ENCODE results near the gene RDH16.

GRCh38 chr12:57006809-57007475 is 49.5 kb upstream of the RDH16 start:
- TF ChIP-seq, protein P1, sequence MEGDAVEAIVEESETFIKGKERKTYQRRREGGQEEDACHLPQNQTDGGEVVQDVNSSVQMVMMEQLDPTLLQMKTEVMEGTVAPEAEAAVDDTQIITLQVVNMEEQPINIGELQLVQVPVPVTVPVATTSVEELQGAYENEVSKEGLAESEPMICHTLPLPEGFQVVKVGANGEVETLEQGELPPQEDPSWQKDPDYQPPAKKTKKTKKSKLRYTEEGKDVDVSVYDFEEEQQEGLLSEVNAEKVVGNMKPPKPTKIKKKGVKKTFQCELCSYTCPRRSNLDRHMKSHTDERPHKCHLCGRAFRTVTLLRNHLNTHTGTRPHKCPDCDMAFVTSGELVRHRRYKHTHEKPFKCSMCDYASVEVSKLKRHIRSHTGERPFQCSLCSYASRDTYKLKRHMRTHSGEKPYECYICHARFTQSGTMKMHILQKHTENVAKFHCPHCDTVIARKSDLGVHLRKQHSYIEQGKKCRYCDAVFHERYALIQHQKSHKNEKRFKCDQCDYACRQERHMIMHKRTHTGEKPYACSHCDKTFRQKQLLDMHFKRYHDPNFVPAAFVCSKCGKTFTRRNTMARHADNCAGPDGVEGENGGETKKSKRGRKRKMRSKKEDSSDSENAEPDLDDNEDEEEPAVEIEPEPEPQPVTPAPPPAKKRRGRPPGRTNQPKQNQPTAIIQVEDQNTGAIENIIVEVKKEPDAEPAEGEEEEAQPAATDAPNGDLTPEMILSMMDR (conservative IDR thresholded peaks at IDR 0.05; ENCODE audit: low read length) = no peak
- no peak for TF ChIP-seq EZH2phosphoT487 (IDR thresholded peaks at IDR 0.05; ENCODE audit: borderline replicate concordance)

All from Loucy (cell line).